Measurements from ENCODE around the gene TMC1.
"Not testable (repeated sequence)": the region's sequence is repeated elsewhere in the genome, so short reads cannot be mapped to it uniquely, and the experiment has no call there.

The TMC1 gene

DNA sequence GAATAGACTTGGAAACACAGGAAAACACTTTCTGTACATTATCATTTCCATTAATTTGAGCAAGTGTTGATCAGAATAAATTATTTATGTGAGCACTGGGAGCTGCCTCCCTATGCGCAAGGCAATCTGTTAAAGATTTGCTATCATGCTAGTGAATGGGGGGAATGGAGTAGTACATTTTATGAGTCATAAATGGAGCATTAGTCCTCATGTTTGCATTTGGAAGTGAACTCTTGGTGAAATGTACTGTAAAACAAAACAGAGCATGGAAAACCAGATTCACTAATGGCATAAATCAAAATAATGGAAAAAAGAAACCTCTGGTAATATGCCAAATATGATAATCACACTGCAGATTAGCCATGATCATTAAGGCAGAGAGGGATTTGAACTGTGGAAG is 40.5 kb upstream of the TMC1 start:
- no peak overlapping the region for H3K9ac ChIP-seq (ENCODE audit: insufficient read length, low read depth)
- no peak overlapping the region for H3K4me3 ChIP-seq (ENCODE audit: insufficient read length, low read depth)
- H3K4me1 ChIP-seq (ENCODE audit: insufficient read depth, insufficient read length), result no peaks in the 10 kb centered on the region
- H3K27me3 ChIP-seq (ENCODE audit: insufficient read depth, insufficient read length), result no peaks in the 10 kb centered on the region
- DNase-seq (ENCODE audit: low read depth, low spot score), result no peak
- H3K9me3 ChIP-seq (ENCODE audit: insufficient read depth, low read length), result peaks cover 8% of the 10 kb centered on the region; the same call in 1 of the 2 replicates
- no peak for TF ChIP-seq ZNF274 (IDR thresholded peaks at IDR 0.05; ENCODE audit: low read depth, low read length)
- no peak for TF ChIP-seq YY1 (IDR thresholded peaks at IDR 0.05; ENCODE audit: insufficient read depth, insufficient read length)
- no peak for TF ChIP-seq SUZ12 (IDR thresholded peaks at IDR 0.05; ENCODE audit: extremely low read depth, insufficient read depth, insufficient read length)
- H3K36me3 ChIP-seq (ENCODE audit: insufficient read depth, insufficient read length, low read length), result no peaks in the 10 kb centered on the region

DNA sequence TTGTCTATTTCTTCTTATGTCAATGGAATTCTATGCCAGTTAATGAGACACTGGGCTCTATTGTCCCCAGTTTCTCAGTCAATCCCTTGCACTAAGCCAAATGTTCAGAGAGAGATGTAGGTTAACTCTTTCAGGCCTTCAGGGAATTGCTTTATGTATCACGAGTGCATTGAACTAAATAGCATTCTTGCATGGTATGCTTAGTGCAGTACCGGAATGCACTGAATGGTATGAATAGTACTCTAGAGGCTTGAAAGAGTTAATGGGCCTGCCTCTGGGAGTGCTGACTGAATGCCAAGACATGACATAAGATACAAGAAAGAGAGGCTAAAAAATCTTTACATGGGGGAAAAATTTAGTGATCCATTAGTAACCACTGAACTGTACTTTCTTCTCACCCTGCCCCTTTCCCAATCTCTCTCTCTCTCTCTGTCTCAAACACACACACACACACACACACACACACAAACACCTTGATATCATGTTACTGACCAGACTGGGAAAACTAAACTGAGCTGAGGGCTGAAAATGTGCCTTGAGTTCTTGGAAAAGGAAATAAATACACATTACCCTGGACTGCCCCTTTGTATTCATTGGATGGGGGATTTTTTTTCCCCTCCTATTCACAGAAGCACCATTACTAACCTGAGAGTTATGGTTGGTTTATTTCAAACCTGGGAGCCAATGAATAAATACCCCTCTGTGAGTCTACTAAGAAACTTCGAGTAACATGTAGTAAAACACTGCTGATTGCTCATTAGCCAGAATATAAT is 35.4 kb upstream of the TMC1 start:
- no peak overlapping the region for H3K4me3 ChIP-seq (ENCODE audit: insufficient read length, low read depth)
- no peak for TF ChIP-seq ZNF274 (IDR thresholded peaks at IDR 0.05; ENCODE audit: low read depth, low read length)
- TF ChIP-seq YY1 (IDR thresholded peaks at IDR 0.05; ENCODE audit: insufficient read depth, insufficient read length), result no peak
- no peak for TF ChIP-seq SUZ12 (IDR thresholded peaks at IDR 0.05; ENCODE audit: extremely low read depth, insufficient read depth, insufficient read length)
- H3K9ac ChIP-seq (ENCODE audit: insufficient read length, low read depth), result no peak overlapping the region
- H3K9me3 ChIP-seq (ENCODE audit: insufficient read depth, low read length), result 0 out of 2 replicates have a peak, but pooled peaks cover under 1% of the 10 kb centered on the region
- no peaks in the 10 kb centered on the region for H3K4me1 ChIP-seq (ENCODE audit: insufficient read depth, insufficient read length)
- DNase-seq (ENCODE audit: low read depth, low spot score), result no peak
- no peaks in the 10 kb centered on the region for H3K27me3 ChIP-seq (ENCODE audit: insufficient read depth, insufficient read length)
- no peaks in the 10 kb centered on the region for H3K36me3 ChIP-seq (ENCODE audit: insufficient read depth, insufficient read length, low read length)

DNA sequence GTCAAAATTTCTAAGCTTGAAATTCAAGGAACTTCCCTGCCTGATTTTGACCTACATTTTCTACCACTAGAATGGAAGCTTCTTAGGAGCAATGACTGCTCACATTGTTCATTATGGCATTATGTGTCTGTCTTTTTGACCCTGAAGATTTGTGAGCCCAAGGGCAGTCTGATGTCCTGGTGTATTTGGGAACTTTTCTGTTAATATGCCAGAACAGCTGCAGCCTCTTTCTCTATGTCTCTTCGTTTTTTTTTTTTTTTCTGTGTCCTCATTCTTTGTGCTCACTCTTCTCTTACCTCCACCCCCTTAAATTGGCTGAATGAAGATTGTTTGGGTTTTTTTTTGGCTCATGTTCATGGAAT is 34.8 kb upstream of the TMC1 start:
- H3K36me3 ChIP-seq (ENCODE audit: insufficient read depth, insufficient read length, low read length), result no peaks in the 10 kb centered on the region
- H3K9ac ChIP-seq (ENCODE audit: insufficient read length, low read depth), result no peak overlapping the region
- H3K4me1 ChIP-seq (ENCODE audit: insufficient read depth, insufficient read length), result no peaks in the 10 kb centered on the region
- H3K4me3 ChIP-seq (ENCODE audit: insufficient read length, low read depth), result no peak overlapping the region
- no peaks in the 10 kb centered on the region for H3K27me3 ChIP-seq (ENCODE audit: insufficient read depth, insufficient read length)
- no peak for DNase-seq (ENCODE audit: low read depth, low spot score)
- no peaks in the 10 kb centered on the region for H3K9me3 ChIP-seq (ENCODE audit: insufficient read depth, low read length)
- no peak for TF ChIP-seq YY1 (IDR thresholded peaks at IDR 0.05; ENCODE audit: insufficient read depth, insufficient read length)
- no peak for TF ChIP-seq SUZ12 (IDR thresholded peaks at IDR 0.05; ENCODE audit: extremely low read depth, insufficient read depth, insufficient read length)
- no peak for TF ChIP-seq ZNF274 (IDR thresholded peaks at IDR 0.05; ENCODE audit: low read depth, low read length)

DNA sequence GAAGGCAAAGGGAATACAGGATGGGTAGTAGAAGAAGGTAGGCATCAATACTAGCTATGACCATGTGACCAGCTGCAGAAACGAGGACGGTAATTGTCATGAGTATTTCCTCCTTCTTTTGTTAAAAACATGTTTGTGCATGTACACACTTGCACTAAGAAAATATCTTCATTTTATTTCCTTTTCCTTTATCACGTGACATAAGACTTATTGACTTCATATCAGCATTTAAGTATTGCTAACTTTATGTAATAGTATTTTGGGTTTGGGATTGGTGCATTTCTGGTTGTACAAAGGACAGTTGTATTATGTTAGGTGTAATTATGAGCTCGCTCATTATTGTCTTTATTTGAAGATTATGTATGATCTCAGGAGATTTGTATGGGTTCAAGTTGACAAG is 33.7 kb upstream of the TMC1 start:
- not testable (repeated sequence) for H3K4me1 ChIP-seq (ENCODE audit: insufficient read depth, insufficient read length); H3K27me3 ChIP-seq (ENCODE audit: insufficient read depth, insufficient read length); H3K9ac ChIP-seq (ENCODE audit: insufficient read length, low read depth)

DNA sequence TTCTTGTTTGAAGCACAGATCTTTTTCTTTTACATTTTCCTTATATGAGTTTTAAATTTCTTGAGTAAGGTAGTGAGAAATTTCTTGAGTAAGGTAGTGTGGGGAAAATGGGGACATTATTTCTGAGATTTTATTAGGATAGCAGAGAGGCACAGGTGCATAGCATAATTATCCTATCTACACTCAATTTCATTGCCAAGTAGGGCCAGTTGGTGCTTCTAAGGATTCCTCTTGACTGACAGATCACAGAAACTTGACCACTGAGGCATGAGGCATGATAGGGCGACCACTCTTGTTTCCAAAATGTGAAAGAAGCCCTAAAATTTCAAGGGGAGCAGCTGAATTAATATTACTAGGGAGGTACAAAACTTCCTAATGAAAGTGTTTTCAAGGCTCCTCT is 31.4 kb upstream of the TMC1 start:
- TF ChIP-seq YY1 (IDR thresholded peaks at IDR 0.05; ENCODE audit: insufficient read depth, insufficient read length) (no peak), ZNF274 (IDR thresholded peaks at IDR 0.05; ENCODE audit: low read depth, low read length) (no peak), SUZ12 (IDR thresholded peaks at IDR 0.05; ENCODE audit: extremely low read depth, insufficient read depth, insufficient read length) (no peak)
- DNase-seq (ENCODE audit: low read depth, low spot score), result no peak
- H3K36me3 ChIP-seq (ENCODE audit: insufficient read depth, insufficient read length, low read length), result no peaks in the 10 kb centered on the region
- no peak overlapping the region for H3K9ac ChIP-seq (ENCODE audit: insufficient read length, low read depth)
- H3K27me3 ChIP-seq (ENCODE audit: insufficient read depth, insufficient read length), result no peaks in the 10 kb centered on the region
- H3K9me3 ChIP-seq (ENCODE audit: insufficient read depth, low read length), result no peaks in the 10 kb centered on the region
- H3K4me1 ChIP-seq (ENCODE audit: insufficient read depth, insufficient read length), result no peaks in the 10 kb centered on the region
- no peak overlapping the region for H3K4me3 ChIP-seq (ENCODE audit: insufficient read length, low read depth)

More for the DNA sequence above, 33.7 kb upstream of the TMC1 start:
- not testable (repeated sequence) for H3K36me3 ChIP-seq (ENCODE audit: insufficient read depth, insufficient read length, low read length); H3K4me3 ChIP-seq (ENCODE audit: insufficient read length, low read depth); H3K9me3 ChIP-seq (ENCODE audit: insufficient read depth, low read length); DNase-seq (ENCODE audit: low read depth, low spot score)

DNA sequence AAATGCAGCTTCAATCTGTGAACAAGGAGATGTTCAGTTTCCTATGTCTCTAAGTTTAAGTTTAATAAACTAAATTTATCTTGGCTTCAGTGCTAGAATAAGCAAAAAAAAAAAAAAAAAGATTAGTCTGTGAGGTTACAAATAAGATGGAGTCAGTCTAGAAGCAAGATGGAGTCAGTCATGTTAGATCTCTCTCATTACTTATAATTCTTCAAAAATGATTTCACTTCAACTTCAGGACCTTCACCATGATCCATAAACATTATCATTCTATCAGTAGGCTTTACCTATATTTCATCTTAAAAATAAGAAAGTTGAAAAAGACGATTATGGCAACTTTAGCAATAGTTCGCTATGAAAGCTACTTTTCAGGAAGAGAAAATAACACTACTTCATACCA is 30.2 kb upstream of the TMC1 start:
- no peak for DNase-seq (ENCODE audit: low read depth, low spot score)
- Histone ChIP-seq H3K4me1 (ENCODE audit: insufficient read depth, insufficient read length) (no peaks in the 10 kb centered on the region), H3K9ac (ENCODE audit: insufficient read length, low read depth) (no peak overlapping the region), H3K9me3 (ENCODE audit: insufficient read depth, low read length) (no peaks in the 10 kb centered on the region), H3K4me3 (ENCODE audit: insufficient read length, low read depth) (no peak overlapping the region), H3K36me3 (ENCODE audit: insufficient read depth, insufficient read length, low read length) (no peaks in the 10 kb centered on the region), H3K27me3 (ENCODE audit: insufficient read depth, insufficient read length) (no peaks in the 10 kb centered on the region)
- TF ChIP-seq ZNF274 (IDR thresholded peaks at IDR 0.05; ENCODE audit: low read depth, low read length) (no peak), SUZ12 (IDR thresholded peaks at IDR 0.05; ENCODE audit: extremely low read depth, insufficient read depth, insufficient read length) (no peak)

DNA sequence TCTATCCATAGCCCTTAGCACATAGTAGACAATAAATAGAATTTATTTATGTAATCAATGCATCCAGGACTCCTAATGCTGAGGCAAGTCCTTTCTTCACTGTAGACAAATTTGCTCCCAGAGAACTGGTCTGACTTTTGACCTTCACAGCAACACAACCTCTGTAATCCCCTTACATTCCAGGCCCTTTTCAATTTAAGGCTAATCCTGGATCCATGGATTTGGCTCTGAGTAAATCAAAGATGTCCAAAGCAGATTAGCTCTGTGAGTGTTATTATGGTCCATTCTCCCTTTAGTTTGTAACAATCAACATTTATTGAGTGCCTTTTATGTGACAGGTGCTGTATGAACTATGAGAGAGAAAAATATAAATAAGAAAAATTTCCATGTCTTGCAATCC is 27.4 kb upstream of the TMC1 start:
- Histone ChIP-seq H3K9ac (ENCODE audit: insufficient read length, low read depth) (no peak overlapping the region), H3K9me3 (ENCODE audit: insufficient read depth, low read length) (no peaks in the 10 kb centered on the region), H3K36me3 (ENCODE audit: insufficient read depth, insufficient read length, low read length) (no peaks in the 10 kb centered on the region), H3K4me3 (ENCODE audit: insufficient read length, low read depth) (no peak overlapping the region), H3K27me3 (ENCODE audit: insufficient read depth, insufficient read length) (no peaks in the 10 kb centered on the region), H3K4me1 (ENCODE audit: insufficient read depth, insufficient read length) (no peaks in the 10 kb centered on the region)
- TF ChIP-seq ZNF274 (IDR thresholded peaks at IDR 0.05; ENCODE audit: low read depth, low read length), result no peak
- no peak for DNase-seq (ENCODE audit: low read depth, low spot score)
